B cell (primary cell): ENCODE data around the gene MIAT. TPM values are rescaled to one million over a fixed set of nuclear protein-coding genes. Genes with fewer than 3 reads are reported as not detected.
A peak's percentile ranks its signal among the peaks of the same experiment; 100 is the strongest.

Experiments used
- ATAC-seq: fragments of 200-7000 bp; cut with Tn5 transposase; one replicate; pipeline ENCODE4 v1.10.0; 2021; ENCODE audit warnings: low read depth, mild to moderate bottlenecking, moderate number of reproducible peaks, moderate library complexity
- CTCF ChIA-PET: fragments of 350-600 bp; sonication (Branson Sonifier 250); formaldehyde crosslinking; loops from one replicate; lab custom pipeline; 2021; ENCODE audit warnings: antibody characterized with exemption, inconsistent platforms; lab: Charles Lee
- POLR2A ChIA-PET: fragments of 350-600 bp; sonication (Branson Sonifier 250); formaldehyde crosslinking; loops from one replicate; lab custom pipeline; 2021; ENCODE audit warnings: antibody characterized with exemption; lab: Charles Lee
- DNase-seq: peaks from one replicate; pipeline ENCODE4 v3.0.0; 2013
- H2AFZ ChIP-seq: 2 replicates; pipeline ENCODE4 v1.6.1; 2012; ENCODE audit warnings: mild to moderate bottlenecking, low read depth, low read length; ENCODE audit not compliant: insufficient read depth, poor library complexity, severe bottlenecking
- H3K27ac ChIP-seq, 2 donors: 1 replicate in 1 of 2; 2 replicates in 1 of 2; pipeline ENCODE4 v1.5.1; 2012 to 2013; ENCODE audit warnings: low read length in 2 of 2, mild to moderate bottlenecking in 2 of 2, moderate library complexity in 1 of 2
- H3K27me3 ChIP-seq, 4 experiments: fragments of 200-600 bp in 1 of 4; sonication (generic) in 1 of 4; replicated peaks in 1 of 4; 1 replicate in 2 of 4; 2 replicates in 2 of 4; pipeline versions ENCODE4 v1.6.1 to v1.7.0; 2013 to 2016; ENCODE audit warnings: low read length in 3 of 4, mild to moderate bottlenecking in 2 of 4, mixed read lengths in 1 of 4, moderate library complexity in 1 of 4; ENCODE audit not compliant: insufficient read depth in 4 of 4, control insufficient read depth in 3 of 4; ENCODE audit errors: control extremely low read depth in 1 of 4
- H3K36me3 ChIP-seq, 2 experiments: replicated peaks in 1 of 2; 1 replicate in 1 of 2; 2 replicates in 1 of 2; pipeline versions ENCODE4 v1.6.1 to v1.7.1; 2013; ENCODE audit warnings: low read length in 1 of 2; ENCODE audit not compliant: insufficient read depth in 2 of 2, control insufficient read depth in 1 of 2; ENCODE audit errors: control extremely low read depth in 1 of 2, extremely low read depth in 1 of 2
- H3K4me1 ChIP-seq, 2 donors: fragments of 200-600 bp in 1 of 2; sonication (generic) in 1 of 2; 1 replicate in 1 of 2; 2 replicates in 1 of 2; pipeline versions ENCODE4 v1.5.1 to v1.6.1; 2013 to 2017; ENCODE audit warnings: low read length in 2 of 2; ENCODE audit not compliant: control insufficient read depth in 2 of 2, insufficient read depth in 2 of 2
- H3K4me2 ChIP-seq: replicated peaks from 2 replicates; pipeline ENCODE3; 2012; ENCODE audit warnings: mild to moderate bottlenecking, low read depth, low read length; ENCODE audit not compliant: poor library complexity, severe bottlenecking
- H3K4me3 ChIP-seq, 5 experiments: fragments of 200-600 bp in 1 of 5; sonication (generic) in 1 of 5; 1 replicate in 3 of 5; 2 replicates in 2 of 5; pipeline versions ENCODE4 v1.5.1 to v1.7.0; 2011 to 2016; ENCODE audit warnings: low read length in 4 of 5, mild to moderate bottlenecking in 4 of 5, low read depth in 2 of 5, control low read depth in 1 of 5, moderate library complexity in 1 of 5; ENCODE audit not compliant: insufficient read depth in 1 of 5; ENCODE audit errors: control extremely low read depth in 1 of 5, extremely low read depth in 1 of 5
- H3K79me2 ChIP-seq: fragments of 200-600 bp; sonication (generic); one replicate; pipeline ENCODE4 v1.6.0; 2016; ENCODE audit warnings: low read length; ENCODE audit not compliant: control insufficient read depth, insufficient read depth
- H3K9ac ChIP-seq: fragments of 200-600 bp; sonication (generic); 2 replicates; pipeline ENCODE4 v1.6.1; 2017; ENCODE audit warnings: mild to moderate bottlenecking, low read length, moderate library complexity
- H3K9me3 ChIP-seq, 3 donors: one replicate each; pipeline versions ENCODE4 v1.6.1 to v1.7.1; 2013; ENCODE audit warnings: low read length in 2 of 3; ENCODE audit not compliant: control insufficient read depth in 2 of 3, insufficient read depth in 1 of 3; ENCODE audit errors: control extremely low read depth in 1 of 3
- H4K20me1 ChIP-seq: 2 replicates; pipeline ENCODE4 v1.6.0; 2012; ENCODE audit warnings: mild to moderate bottlenecking, low read length; ENCODE audit not compliant: insufficient read depth, control insufficient read depth, poor library complexity, severe bottlenecking
- H3K27ac Mint-ChIP-seq: one replicate; pipeline ENCODE4 v1.8.0; 2021; ENCODE audit warnings: mixed read lengths
- H3K27me3 Mint-ChIP-seq: one replicate; pipeline ENCODE4 v1.8.0; 2021; ENCODE audit warnings: mixed read lengths
- H3K4me1 Mint-ChIP-seq: one replicate; pipeline ENCODE4 v1.8.0; 2021; ENCODE audit warnings: mixed read lengths
- H3K4me3 Mint-ChIP-seq: one replicate; pipeline ENCODE4 v1.8.0; 2021; ENCODE audit warnings: mixed read lengths
- H3K9me3 Mint-ChIP-seq: one replicate; pipeline ENCODE4 v1.8.0; 2022; ENCODE audit warnings: mixed read lengths; ENCODE audit not compliant: insufficient read depth
- CTCF ChIP-seq: fragments of 200-600 bp; IDR thresholded peaks from one replicate; pipeline ENCODE4 v1.8.0; 2022; ENCODE audit warnings: antibody characterized with exemption, mild to moderate bottlenecking
- EZH2 ChIP-seq: IDR thresholded peaks from 2 replicates; pipeline ENCODE4 v1.6.1; 2012; ENCODE audit warnings: borderline replicate concordance, low read depth, mild to moderate bottlenecking, moderate library complexity, low read length; ENCODE audit not compliant: insufficient read depth, poor library complexity, severe bottlenecking
- WGBS: methylation state at CpG from one replicate; pipeline ENCODE4 v1.1.5; 2013; ENCODE audit warnings: missing lambda C conversion rate; ENCODE audit not compliant: insufficient coverage; 5-methylcytosine and 5-hydroxymethylcytosine counted together
- intact Hi-C: fragments of 100-400 bp; cut with micrococcal nuclease; formaldehyde crosslinking; loops from one replicate; pipeline ENCODE4 v1.10.0; 2022
- polyA plus RNA-seq: library from polyadenylated mRNA; depleted of rRNA; stranded (reverse); fragments of >200 nt; gene quantifications from 2 replicates; pipeline ENCODE4 v1.2.3, GENCODE V29; 2012
- total RNA-seq, 2 donors: library from RNA; stranded (reverse); fragments of 120-200 nt in 1 of 2; gene quantifications; 1 replicate in 1 of 2; 2 replicates in 1 of 2; pipeline versions ENCODE4 v1.2.3 to v1.2.4, GENCODE V29; 2013 to 2022

Gene MIAT
- total and polyA plus RNA-seq, 2 donors (not counting 1 experiment from before 2014, with no cell fraction given) = 14.8 to 18.4 TPM

GRCh38 chr22:26658161-26658560, 773 bp downstream of the MIAT start:
- Histone ChIP-seq H3K9me3 (no peaks in the 10 kb centered on the region), H3K79me2 (no peaks in the 10 kb centered on the region), H3K27me3 (peaks cover 0 to 32% (median 14%) of the 10 kb centered on the region in 4 experiments), H3K36me3 (no peaks in the 10 kb centered on the region), H3K4me3 (peak overlapping the region in 3 of 5 experiments; percentile 22 to 72 (median 61)), H2AFZ (peak overlapping the region; percentile 68), H3K27ac (no peak overlapping the region), H3K9ac (peak overlapping the region; percentile 74), H3K4me1 (peaks cover 26 to 33% of the 10 kb centered on the region in 2 donors), H3K4me2 (peak overlapping the region; percentile 87), H4K20me1 (no peaks in the 10 kb centered on the region)
- TF ChIP-seq CTCF (no peak), EZH2 (no peak)
- peak overlapping the region; percentile 95 for H3K4me3 Mint-ChIP-seq
- peaks cover 27% of the 10 kb centered on the region for H3K4me1 Mint-ChIP-seq
- peaks cover 12% of the 10 kb centered on the region for H3K27me3 Mint-ChIP-seq
- peak overlapping the region; percentile 67 for H3K27ac Mint-ChIP-seq
- ChIA-PET CTCF (no interaction called here), POLR2A (no interaction called here)
- intact Hi-C loops = no loop called here
- WGBS = 20% methylated on average over 4 of the region's 11 CpGs
- DNase-seq (peak; percentile 28), ATAC-seq (no peak)
- no peaks in the 10 kb centered on the region for H3K9me3 Mint-ChIP-seq

GRCh38 chr22:26658671-26659478, 1.5 kb downstream of the MIAT start:
- under 1% methylated on average over 20 of the region's 27 CpGs for WGBS
- no peaks in the 10 kb centered on the region for H3K36me3 ChIP-seq
- peak overlapping the region; percentile 87 for H3K4me2 ChIP-seq
- H3K27me3 ChIP-seq = peaks cover 0 to 32% (median 14%) of the 10 kb centered on the region in 4 experiments
- ChIA-PET POLR2A (no interaction called here), CTCF (no interaction called here)
- DNase-seq (peak; percentile 59), ATAC-seq (peak; percentile 72)
- H3K9ac ChIP-seq = peak overlapping the region; percentile 74
- Mint-ChIP-seq H3K27me3 (peaks cover 12% of the 10 kb centered on the region), H3K4me3 (peak overlapping the region; percentile 95), H3K27ac (peak overlapping the region; percentile 84), H3K9me3 (no peaks in the 10 kb centered on the region), H3K4me1 (peaks cover 33% of the 10 kb centered on the region)
- peak overlapping the region; percentile 68 for H2AFZ ChIP-seq
- peaks cover 26 to 37% of the 10 kb centered on the region in 2 donors for H3K4me1 ChIP-seq
- H4K20me1 ChIP-seq = no peaks in the 10 kb centered on the region
- H3K27ac ChIP-seq = no peak overlapping the region
- TF ChIP-seq EZH2 (no peak), CTCF (no peak)
- no peaks in the 10 kb centered on the region for H3K79me2 ChIP-seq
- H3K9me3 ChIP-seq = no peaks in the 10 kb centered on the region
- H3K4me3 ChIP-seq = peak overlapping the region; percentile 22 to 72 (median 45)
- intact Hi-C loops = loop anchor here (1.0 kb wide), 1 partner anchor 13 kb away; no protein-coding TSS in a partner anchor
